Fibroblast of skin of left biceps (primary cell): ENCODE data around the gene UGT1A10.

ENCODE experiments used
- DNase-seq, 2 experiments: peaks; one replicate each; pipeline ENCODE4 v3.0.0-alpha.2; 2013; ENCODE audit warnings: low read depth in 2 of 2

Gene UGT1A10

DNA sequence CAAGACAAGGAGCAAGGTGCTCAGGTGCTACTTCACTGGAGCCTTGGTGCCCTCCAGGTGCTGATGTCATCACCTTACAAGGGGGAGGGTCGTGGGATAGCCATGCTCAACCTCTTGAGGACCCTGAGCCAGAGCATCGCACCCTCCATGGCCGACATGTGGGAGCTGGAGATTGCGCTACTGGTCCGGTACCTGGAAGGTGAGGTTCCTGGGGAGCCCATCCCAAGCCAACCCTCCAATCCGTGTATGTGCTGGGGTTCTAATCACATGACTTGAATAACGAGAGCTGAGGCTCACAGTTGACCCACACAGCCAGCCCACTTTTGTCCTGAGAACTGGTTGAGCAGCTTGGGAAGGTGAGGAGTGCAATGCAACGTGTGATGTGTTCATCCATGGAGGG, 167.7 kb downstream of the UGT1A10 start:
- no peak for DNase-seq

DNA sequence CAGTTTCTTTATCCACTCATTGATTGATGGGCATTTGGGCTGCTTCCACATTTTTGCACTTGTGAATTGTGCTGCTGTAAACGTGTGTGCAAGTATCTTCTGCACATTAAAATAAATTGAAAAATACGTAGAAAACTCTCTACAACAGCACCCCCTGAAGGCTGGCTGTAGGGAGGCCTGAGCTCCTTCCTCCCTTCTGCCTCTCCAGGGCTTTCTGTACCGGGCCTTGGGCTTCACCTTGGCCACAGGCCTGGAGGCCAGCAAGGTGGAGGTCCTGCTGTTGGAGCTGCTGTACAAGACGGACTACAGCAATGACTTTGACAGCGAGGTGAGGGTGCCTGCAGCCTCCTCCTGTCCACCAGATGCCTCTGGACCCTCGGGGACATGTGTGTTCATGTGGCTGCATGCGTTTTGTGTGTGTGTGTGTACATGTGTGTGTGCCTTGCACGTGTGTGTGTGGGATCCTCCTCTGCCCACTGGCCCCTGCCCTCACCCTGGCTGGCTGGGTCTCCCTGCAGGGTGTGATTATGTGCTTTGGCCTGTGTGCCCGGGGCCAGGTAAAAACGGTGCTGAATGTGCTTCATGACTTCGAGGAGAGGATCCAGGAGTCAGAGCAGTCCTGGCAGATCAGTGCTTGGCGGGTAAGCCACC, 171.1 kb downstream of the UGT1A10 start:
- DNase-seq: no peak

DNA sequence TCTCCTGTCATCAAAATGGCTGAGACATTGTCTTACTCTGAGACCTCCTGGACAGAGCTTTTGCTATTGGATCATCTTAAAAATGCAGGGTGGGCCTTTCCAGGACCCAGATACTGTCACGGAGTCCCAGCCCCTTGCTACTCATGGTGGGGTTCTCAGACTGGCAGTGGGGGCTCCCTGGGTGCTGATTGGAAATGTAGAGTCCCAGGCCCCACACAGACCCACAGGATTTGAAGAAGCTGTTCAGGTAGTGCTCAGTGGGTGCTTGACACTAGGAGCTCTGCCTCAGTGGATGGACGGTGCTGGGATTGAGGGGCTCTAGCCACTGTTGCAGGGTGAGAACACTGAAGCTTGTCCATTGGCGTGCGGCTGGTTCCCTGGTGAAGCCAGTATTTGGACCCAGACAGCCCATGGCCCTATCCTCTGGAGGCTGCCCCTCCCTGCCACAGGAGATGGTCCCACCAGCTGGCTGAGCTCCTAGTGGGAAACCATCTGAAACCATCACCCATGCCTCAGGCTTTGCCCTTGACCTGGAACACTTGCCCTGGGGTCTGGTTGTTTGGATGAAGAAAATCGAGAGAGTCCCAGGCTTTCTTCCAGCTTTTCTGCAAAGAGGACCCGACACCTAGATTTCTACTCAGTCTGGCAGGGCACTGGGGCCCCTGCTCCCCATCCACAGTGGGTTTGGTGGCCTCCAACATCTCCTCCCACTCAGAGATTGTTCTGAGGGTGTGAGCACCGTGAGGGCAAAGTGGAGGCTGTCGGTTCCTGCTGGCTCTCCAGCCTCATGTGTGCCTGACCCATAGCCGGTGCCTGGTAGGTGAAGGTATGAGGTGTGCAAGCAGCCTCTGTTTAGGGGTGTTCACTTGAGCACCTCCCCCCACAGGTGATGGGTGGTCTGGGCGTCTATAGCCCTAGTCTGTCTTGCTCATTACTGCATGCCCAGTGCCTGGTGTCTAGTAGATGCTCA, 172.0 kb downstream of the UGT1A10 start:
- DNase-seq: no peak

DNA sequence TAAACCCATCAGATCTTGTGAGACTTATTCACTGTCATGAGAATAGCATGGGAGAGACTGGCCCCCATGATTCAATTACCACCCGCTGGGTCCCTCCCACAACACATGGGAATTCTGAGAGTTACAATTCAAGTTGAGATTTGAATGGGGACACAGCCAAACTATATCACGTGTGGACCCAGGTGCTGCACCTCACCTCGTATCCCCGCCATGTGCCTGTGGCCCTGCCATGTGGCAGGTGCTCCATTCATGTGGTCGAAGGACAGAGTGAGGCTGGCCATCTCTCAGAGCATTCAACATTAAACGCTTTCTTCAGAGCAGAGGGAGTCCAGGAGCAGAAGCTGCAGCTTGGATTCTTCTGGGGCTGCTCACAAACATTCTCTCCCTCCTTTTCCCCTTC, 174.1 kb downstream of the UGT1A10 start:
- no peak for DNase-seq

DNA sequence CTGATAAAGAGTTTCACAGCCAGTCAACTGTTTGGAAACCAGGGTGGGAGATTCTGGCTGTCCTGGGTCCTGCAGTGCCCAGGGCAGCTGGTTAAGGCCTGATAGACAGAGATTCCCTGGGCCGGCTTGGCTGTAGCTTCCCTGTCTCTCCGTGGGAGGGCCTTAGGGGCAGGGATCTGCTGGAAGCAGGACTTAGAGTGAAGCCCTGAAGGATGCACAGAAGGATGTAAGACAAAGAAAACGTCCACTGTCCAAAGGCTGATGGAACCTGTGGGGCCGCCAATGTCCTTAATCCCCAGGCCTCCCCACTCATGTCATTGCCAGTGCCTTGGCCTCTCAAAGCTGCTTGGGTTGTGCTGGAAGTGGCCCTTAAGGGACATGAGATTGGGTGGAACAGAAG, 174.8 kb downstream of the UGT1A10 start:
- no peak for DNase-seq

DNA sequence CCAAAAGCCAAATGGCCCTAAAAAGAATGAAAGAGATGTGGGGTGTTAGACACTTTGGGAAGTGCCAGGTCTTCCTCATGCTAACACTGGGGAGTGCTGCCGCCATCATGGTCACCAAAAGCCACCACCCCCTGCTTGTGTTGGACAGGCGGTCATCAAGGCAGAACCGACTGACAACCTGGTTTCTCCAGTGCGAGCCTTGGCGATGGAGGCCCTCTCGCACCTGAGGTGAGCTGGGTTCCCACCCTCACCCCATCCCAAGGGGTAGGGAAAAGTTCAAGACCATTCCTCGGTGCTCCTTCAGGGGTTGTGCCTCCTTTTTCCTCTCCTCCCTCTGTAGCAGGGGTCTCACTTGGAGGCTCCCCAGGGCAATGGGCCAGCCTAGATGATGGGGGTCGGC, 175.5 kb downstream of the UGT1A10 start:
- no peak for DNase-seq

DNA sequence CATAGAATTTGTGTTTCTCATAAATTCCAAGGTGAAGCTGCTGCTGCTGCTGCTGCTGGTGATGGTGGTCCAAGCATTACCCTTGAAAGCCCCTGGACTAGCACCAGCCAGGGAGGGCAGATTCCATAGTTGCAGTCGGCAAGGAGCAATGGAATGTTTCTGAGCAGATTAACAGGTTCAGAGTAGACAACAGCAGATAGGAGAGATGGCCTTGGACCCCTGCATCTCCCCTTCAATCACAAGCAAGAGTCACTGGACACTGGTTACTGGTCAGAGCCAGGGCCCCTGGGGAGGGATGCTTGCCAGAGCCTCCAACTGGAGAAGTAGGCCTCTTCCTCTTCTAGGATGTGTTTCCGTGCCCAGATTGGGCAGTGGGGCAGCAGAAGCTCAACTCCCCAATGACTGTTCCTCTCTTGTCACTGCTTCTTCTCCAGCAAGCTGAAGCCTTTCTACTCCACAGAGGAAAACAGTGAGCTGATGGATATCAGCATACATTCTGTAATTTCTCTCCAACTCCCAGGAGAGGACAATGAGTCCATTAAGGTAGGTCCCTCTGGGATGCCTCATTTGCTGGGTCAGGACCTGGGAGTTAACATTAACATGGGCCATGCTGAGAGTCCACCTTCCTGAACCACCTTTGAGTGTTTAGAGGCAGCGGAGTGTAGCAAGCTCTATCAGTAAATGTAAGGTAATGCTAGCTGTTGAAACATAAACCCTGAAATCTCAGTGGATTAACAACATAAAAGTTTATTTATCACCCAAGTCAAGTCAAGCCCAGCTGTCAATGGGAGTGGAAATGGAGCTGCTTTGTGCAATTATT, 177.2 kb downstream of the UGT1A10 start:
- DNase-seq: no peak

DNA sequence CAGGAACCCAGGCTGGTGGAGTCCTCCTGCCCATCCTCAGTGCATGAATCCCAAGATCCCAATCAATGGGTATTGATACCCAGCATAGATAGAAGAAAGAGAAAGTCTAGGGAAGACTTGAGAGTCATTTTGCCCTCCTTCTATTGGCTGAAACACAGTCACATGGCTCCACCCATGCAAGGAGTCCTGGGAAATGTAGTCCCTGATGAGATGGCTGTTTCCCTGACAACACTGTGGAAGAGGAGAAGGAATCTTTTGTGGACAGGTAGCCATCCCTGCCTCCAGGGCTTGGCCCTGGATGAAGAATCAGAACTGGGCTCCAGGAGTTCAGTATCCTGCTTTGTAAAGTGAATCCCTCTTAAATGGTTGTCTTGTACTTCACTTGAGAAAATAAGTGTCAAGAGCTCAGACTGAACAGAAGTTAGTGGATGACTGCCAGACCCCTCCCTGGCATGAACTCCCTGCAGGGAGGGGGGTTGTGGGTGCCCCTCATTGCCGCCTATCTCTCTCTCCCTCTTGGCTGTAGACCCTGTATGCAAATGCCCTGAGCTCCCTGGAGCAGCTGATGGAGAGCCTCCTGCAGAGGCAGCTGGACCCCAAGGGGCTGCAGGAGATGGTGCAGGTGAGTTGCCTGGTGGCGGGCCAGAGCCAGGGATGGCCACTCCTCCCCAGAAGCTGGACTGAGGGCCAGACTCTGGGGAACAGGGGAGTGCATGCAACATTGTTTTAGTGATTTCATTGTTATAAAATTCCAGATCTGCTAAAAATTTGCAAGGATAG, 178.0 kb downstream of the UGT1A10 start:
- no peak for DNase-seq

DNA sequence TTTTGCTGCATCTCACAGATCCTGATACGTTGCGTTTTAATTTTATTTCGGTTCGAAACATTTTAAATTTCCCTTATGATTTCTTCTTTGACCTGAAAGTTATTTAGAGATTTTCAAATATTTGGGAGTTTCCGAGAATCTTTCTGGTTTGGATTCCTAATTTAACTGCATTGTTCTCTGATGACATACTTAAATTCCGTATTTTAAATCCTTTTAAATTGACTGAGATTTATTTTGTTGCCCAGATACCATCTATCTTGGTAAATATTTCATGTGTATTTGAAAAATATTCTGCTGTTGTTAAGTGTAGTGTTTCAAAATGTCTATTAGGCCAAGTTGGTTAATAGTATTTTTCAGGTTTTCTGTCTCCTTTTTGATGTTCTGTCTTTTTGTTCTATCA, 179.6 kb downstream of the UGT1A10 start:
- DNase-seq: no peak

DNA sequence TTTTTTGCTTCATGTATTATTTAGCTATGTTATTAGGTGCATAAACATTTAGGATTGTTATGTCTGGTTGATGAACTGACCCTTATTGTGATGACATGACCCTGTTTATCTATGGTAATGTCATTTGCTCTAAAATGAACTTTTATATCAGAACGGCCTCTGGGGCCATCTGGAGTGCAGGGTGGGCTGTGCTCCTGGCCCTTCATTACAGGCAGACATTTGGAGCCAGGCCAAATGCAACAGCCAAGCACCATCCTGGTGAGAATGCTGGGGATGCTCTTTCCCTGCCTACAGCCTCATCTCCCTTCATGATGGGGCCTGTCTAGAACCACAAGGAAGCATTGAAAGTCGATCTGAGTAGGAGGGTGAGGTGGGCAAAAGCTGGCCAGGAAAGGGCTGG, 180.1 kb downstream of the UGT1A10 start:
- DNase-seq: no peak

DNA sequence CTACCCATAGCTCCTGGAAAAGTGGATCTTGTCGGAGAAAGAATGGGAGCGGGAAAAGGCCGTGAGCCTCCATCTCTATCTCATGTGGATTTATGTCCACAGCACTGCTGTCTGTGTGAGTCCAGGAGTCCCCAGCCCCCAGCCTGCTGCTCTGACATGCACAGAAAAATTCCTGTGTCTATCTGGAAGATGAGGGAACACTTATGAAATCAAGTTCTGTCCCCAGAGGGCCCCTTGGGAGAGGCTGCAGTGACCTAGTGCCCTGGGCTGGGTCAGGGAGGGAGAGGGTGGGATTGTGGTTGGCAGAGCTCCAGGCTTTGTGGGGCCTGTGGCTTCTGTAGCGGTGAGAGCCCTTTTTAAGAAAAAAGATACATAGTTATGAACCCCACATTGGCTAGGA, 180.5 kb downstream of the UGT1A10 start:
- DNase-seq: no peak

DNA sequence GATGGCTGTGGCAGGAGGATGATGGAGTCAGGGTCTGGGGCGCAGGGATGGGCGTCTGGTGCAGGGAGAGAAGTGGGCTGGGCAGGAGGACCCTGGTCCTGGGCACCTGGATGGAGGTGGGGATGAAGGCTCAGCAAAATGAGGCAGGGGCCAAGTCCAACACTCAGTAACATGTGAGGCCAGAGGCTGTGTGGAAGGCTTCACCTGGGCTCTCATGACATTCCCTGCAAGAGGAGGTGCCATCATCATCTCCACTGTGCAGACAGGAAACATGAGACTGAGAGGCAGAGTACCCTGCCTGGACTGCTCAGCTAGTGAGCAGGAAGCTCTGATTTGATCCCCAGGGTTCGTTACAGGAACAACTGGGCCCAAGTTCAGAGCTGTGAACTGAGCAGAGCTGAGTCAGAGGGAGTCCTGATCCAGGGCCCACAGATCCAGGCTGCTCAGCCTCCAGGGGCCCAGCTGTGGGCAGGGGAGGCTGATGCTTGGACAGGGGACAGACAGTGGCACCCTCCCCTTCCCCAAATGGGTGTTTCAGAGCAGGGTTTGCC, 181.2 kb downstream of the UGT1A10 start:
- no peak for DNase-seq

DNA sequence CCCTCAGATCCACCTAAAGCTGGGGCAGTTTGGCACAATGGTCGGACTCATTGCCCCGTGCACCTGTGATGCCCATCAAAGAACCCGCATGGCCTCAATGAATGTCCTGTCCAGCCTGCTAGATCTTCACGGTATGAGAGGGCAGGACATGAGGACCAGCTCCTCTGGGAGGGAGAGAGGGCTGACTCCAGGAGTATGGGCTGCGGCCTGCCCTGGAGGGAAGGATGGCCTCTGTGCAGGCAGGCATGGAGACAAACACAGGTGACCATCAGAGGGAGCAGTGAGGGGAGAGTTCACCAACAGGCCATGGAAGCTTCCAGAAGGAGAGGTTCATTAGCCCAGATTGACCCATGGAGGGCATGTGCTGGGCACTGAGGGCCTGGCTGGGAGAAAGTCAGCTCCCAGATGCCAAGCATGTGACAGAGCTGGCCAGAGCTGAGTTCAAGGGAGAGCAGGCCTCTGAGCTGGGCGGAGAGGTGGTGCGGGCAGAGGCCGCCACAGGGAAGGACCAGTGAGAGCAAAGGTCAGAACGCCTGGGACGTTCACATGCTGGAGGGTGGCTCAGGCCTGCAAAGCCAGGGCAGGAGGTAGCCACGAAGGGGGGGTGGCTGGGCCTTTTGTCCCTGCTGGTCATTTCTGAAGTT, 181.9 kb downstream of the UGT1A10 start:
- no peak for DNase-seq

DNA sequence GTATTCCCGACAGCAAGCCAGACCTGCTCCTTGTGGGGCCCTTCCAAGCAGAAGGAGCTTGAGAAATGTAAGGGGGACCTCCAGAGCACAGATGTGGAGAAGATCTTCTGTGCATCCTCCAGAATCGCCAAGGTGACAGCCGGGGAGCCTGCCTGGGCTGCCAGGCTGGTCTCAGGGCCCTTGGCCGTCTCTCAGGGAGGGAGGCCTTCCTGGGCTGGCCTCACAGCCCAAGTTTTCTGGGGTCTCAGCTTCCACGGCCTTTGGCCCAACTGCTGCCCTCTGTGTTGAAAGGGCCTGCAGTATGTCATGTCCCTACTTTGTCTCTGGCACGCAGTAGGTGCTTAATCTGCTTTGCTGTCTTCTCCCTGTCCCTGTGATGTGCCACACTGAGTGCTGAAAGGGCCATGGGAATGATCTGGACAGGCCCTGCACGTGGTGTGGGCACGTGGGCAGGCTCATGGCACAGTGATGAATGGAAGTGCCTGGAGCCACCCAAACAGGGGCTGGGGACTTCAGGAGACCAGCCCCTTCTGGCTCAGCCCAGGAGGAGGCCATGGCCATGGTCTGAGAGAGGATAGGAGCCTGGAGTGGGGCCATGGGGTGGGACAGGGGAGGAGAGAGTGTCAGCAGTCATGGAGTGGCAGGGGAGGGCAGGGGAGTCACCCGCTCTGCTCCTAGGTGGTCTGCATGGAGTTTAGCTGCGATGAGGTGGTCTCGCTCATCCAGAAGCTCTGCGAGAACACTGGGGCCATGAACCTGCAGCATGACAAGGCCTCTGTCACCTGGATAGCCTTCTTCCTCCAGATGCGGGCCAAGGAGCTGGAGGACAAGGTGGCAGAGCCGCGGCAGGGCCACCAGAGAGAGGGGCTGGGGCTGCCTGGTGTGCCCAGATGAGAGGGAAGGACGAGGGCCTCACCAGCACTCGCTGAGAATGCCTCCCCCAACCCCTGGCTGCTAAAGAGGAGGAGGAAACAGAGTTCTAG, 182.7 kb downstream of the UGT1A10 start:
- no peak for DNase-seq

DNA sequence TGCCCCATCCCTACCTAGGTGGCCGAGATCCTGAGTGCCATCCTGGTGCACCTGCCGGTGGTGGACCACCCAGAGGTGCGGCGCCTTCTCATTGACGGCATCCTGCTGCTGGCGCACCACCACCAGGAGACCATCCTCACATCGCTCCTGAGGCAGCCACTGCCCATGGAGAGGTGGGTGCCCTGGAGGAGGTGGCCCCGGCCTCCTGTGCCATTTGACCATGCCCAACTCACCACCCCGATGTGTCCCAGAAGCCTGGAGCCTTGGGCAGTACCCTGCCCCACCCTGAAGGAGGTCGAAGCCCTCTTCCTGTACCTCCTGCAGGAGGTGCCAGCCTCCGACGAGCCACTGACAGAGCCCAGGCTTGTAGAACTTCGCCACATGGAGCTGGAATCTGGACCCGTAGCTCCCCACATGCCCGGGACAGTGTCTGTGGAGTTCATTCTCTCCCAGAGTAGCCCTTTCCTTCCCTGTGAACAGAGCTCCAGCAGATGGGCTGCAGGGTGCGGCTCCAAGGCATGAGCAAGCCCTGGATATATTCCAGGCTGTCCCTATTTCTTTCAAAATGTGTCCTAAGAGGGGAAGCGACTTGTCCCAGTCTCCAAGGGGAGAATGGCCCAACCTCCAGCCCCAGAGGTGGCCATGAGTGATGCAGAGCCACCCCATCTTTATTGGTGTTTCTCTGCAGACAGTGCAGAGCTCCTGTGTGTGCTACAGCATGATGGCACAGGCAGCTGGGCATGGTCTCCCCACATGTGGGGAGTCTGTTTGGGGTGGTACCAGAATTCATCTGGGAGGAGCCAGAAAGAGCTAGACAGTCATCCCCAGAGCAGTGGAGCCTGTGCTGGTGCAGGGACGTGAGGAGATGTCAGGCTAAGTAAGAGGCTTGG, 183.9 kb downstream of the UGT1A10 start:
- DNase-seq: no peak

DNA sequence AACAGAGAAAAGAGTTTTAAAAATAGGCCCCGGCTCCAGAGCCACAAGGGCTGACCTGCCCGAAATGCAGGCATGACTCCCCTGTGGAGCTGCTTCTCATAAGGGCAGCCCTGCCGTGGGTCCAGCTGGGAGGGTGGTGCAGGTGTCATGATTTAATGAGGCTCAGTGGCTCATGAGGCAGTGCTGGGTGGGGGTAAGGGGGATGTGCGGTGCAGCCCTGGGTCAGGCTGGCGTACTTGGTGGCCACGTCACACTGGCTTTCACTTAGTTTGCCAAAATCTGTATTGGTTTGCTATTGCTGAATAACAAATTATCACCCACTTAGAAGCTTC, 184.5 kb downstream of the UGT1A10 start:
- DNase-seq: no peak

DNA sequence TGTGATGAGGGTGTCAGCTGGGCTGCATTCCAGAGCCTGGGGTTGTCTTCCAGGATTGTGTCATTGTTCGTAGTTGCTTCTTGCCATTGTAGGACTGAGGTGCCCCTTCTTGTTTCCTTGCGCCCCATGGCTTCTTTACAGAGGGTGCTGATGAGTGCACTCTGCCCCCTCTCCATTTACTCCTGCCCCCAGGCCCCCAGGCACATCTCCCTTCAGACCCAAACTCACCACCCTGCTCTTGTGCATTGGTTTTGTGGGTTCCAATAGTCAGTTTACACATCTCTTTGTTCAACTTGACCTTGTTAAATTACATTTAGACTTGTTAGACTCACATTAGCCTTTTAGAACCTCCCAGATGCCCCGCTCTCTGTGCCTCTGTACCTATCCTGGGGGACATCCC, 184.9 kb downstream of the UGT1A10 start:
- DNase-seq: no peak

DNA sequence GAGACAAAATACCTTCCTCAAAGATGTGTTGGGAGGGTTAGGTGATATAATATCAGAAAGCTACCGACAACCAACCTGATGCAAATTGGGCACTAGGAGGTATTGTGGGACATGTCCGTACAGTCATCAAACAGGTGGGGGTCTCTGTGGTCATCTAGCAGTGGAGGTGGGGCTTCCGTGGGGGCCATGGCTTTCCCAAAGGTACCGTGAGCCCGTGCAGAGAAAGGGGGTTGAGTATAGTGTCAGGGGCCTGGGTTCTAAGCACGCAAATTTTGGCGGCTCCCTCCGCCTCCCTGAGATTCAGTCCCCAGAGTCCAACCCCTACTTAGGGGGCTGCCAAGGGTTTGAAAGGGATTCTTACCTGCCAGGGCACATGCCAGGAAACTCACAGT, 185.5 kb downstream of the UGT1A10 start:
- DNase-seq: no peak
